Measurements from ENCODE around the gene GAL3ST1. TPM values are rescaled to one million over a fixed set of nuclear protein-coding genes. Genes with fewer than 3 reads are reported as not detected.

Gene GAL3ST1
- total and polyA plus RNA-seq, 10 of the 15 experiments (the other 5 are each of a cell fraction or from before 2014, with no cell fraction given), result not detected

DNA sequence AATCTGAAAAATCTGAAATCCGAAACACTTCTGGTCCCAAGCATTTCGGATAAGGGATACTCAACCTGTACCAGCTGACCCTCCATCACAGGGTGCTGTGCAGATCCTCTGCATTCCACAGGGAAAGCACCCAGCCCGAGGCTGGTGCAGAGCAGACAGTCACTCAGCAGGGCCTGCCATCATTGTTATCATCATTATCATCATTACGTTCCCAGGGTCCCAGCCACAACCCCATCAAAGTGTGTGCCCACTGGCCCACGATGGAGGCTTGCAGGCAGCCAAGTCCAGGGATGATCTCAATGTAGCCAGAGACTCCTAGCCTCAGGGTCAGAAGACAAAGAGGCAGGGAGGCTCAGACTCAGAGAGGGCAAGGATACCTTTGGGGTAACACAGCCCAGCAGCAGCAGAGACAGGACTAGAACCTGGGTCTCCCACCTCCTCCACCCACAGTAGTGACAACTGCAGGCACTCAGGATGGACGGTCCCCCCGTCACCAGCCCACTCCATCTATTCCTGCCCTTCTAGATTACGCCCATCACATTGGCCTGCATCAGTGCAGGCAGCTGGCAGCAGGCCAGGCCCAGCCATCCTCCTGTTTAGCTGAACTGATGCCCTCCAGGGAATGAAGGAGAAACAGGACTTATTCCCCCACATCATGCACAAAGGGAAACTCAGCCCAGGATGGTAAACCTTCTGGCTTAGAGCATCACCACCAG, 10.3 kb downstream of the GAL3ST1 start:
- FAIRE-seq, result no peak

More for the DNA sequence above, 10.3 kb downstream of the GAL3ST1 start:
- POLR2A ChIA-PET, result no interaction called here
- RAD21 ChIA-PET (ENCODE audit: unreplicated experiment), result no interaction called here
- intact Hi-C loops (cut with micrococcal nuclease; ENCODE audit: unreplicated experiment) (no loop called here), in situ Hi-C loops (cut with MboI) (no loop called here)
- no TSS peak for BruUV-seq (replicated peaks)
- no peak overlapping the region for H3K9ac ChIP-seq (ENCODE audit: control insufficient read depth, insufficient read depth, low read length)
- H3K4me1 ChIP-seq (ENCODE audit: control insufficient read depth, insufficient read depth, low read length), result no peaks in the 10 kb centered on the region
- no peak overlapping the region for H3K4me2 ChIP-seq (ENCODE audit: control insufficient read depth, insufficient read depth)
- H3K27ac ChIP-seq (ENCODE audit: control insufficient read depth, insufficient read depth), result no peak overlapping the region
- no peak overlapping the region for H3K4me3 ChIP-seq
- ATAC-seq (no peak), DNase-seq (ENCODE audit: low read depth, low spot score) (no peak)
- TF ChIP-seq EED (IDR thresholded peaks at IDR 0.05; ENCODE audit: low read depth), result no peak
- TF ChIP-seq JUNB (IDR thresholded peaks at IDR 0.05), result no peak
- TF ChIP-seq SREBF2 (IDR thresholded peaks at IDR 0.05; ENCODE audit: low read length), result no peak
- no peak for TF ChIP-seq WRNIP1 (IDR thresholded peaks at IDR 0.05; ENCODE audit: borderline replicate concordance, low read depth, low read length)
- TF ChIP-seq POLR2A (IDR thresholded peaks at IDR 0.05; ENCODE audit: low read depth, low read length), result no peak
- no peak for TF ChIP-seq SP1 (IDR thresholded peaks at IDR 0.05; ENCODE audit: low read depth, low read length)
- no peak for TF ChIP-seq GATAD2B (conservative IDR thresholded peaks at IDR 0.05; ENCODE audit: low read depth)
- TF ChIP-seq PBX3 (IDR thresholded peaks at IDR 0.05; ENCODE audit: insufficient replicate concordance, low read depth, low read length), result no peak
- TF ChIP-seq, protein P1, sequence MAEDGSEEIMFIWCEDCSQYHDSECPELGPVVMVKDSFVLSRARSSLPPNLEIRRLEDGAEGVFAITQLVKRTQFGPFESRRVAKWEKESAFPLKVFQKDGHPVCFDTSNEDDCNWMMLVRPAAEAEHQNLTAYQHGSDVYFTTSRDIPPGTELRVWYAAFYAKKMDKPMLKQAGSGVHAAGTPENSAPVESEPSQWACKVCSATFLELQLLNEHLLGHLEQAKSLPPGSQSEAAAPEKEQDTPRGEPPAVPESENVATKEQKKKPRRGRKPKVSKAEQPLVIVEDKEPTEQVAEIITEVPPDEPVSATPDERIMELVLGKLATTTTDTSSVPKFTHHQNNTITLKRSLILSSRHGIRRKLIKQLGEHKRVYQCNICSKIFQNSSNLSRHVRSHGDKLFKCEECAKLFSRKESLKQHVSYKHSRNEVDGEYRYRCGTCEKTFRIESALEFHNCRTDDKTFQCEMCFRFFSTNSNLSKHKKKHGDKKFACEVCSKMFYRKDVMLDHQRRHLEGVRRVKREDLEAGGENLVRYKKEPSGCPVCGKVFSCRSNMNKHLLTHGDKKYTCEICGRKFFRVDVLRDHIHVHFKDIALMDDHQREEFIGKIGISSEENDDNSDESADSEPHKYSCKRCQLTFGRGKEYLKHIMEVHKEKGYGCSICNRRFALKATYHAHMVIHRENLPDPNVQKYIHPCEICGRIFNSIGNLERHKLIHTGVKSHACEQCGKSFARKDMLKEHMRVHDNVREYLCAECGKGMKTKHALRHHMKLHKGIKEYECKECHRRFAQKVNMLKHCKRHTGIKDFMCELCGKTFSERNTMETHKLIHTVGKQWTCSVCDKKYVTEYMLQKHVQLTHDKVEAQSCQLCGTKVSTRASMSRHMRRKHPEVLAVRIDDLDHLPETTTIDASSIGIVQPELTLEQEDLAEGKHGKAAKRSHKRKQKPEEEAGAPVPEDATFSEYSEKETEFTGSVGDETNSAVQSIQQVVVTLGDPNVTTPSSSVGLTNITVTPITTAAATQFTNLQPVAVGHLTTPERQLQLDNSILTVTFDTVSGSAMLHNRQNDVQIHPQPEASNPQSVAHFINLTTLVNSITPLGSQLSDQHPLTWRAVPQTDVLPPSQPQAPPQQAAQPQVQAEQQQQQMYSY (CRISPR knock-in tag; IDR thresholded peaks at IDR 0.05), result no peak
- TF ChIP-seq, protein P2, sequence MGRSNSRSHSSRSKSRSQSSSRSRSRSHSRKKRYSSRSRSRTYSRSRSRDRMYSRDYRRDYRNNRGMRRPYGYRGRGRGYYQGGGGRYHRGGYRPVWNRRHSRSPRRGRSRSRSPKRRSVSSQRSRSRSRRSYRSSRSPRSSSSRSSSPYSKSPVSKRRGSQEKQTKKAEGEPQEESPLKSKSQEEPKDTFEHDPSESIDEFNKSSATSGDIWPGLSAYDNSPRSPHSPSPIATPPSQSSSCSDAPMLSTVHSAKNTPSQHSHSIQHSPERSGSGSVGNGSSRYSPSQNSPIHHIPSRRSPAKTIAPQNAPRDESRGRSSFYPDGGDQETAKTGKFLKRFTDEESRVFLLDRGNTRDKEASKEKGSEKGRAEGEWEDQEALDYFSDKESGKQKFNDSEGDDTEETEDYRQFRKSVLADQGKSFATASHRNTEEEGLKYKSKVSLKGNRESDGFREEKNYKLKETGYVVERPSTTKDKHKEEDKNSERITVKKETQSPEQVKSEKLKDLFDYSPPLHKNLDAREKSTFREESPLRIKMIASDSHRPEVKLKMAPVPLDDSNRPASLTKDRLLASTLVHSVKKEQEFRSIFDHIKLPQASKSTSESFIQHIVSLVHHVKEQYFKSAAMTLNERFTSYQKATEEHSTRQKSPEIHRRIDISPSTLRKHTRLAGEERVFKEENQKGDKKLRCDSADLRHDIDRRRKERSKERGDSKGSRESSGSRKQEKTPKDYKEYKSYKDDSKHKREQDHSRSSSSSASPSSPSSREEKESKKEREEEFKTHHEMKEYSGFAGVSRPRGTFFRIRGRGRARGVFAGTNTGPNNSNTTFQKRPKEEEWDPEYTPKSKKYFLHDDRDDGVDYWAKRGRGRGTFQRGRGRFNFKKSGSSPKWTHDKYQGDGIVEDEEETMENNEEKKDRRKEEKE (IDR thresholded peaks at IDR 0.05), result no peak
- no peak for TF ChIP-seq MYB (IDR thresholded peaks at IDR 0.05; ENCODE audit: borderline replicate concordance, low read depth, low read length)
- no peak for TF ChIP-seq NR2C2 (IDR thresholded peaks at IDR 0.05; ENCODE audit: borderline replicate concordance, control insufficient read depth, insufficient read length, low read depth)
- no peak for TF ChIP-seq CBX5 (IDR thresholded peaks at IDR 0.05; ENCODE audit: low read depth)
- TF ChIP-seq PAX5 (IDR thresholded peaks at IDR 0.05; ENCODE audit: borderline replicate concordance, low read depth, low read length), result no peak
- TF ChIP-seq IRF4 (IDR thresholded peaks at IDR 0.05; ENCODE audit: low read depth, low read length), result no peak
- no peak for TF ChIP-seq ZBTB33 (IDR thresholded peaks at IDR 0.05)
- no peaks in the 10 kb centered on the region for H4K20me1 ChIP-seq (ENCODE audit: control insufficient read depth, insufficient read depth)
- no peaks in the 10 kb centered on the region for H3K36me3 ChIP-seq (ENCODE audit: control insufficient read depth in 2 of 2, insufficient read depth in 2 of 2, low read length in 1 of 2)
- no peaks in the 10 kb centered on the region; a peak in 1 of 4 replicates for H3K27me3 ChIP-seq (replicated peaks in 1 of 2; ENCODE audit: control insufficient read depth in 2 of 2, insufficient read depth in 2 of 2, low read length in 1 of 2)
- CTCF ChIA-PET, result no interaction called here
- no peak overlapping the region for H2AFZ ChIP-seq (ENCODE audit: control insufficient read depth, low read depth, low read length)
- WGBS (ENCODE audit: insufficient coverage, insufficient replicate concordance, low lambda C conversion rate, missing lambda C conversion rate), result 18% methylated on average over 8 of the region's 8 CpGs
- SMC1A ChIA-PET (ENCODE audit: uncharacterized antibody, unreplicated experiment), result no interaction called here
- H3K79me2 ChIP-seq (ENCODE audit: control insufficient read depth, insufficient read depth, low read length), result no peaks in the 10 kb centered on the region
- no peaks in the 10 kb centered on the region for H3K9me3 ChIP-seq (replicated peaks; ENCODE audit: control insufficient read depth, insufficient read depth, low read length)

Measured in GM12878 (cell line).